Ascending aorta (tissue), 2 donors: ENCODE results near the gene NOS1AP. TPM values are rescaled to one million over a fixed set of nuclear protein-coding genes. Genes with fewer than 3 reads are reported as not detected.
A peak's percentile ranks its signal among the peaks of the same experiment; 100 is the strongest.

ENCODE experiments used
- DNase-seq, 2 donors: peaks; one replicate each; pipeline ENCODE4 v3.0.0-alpha.2; 2019; ENCODE audit warnings: low spot score in 2 of 2
- H3K27ac ChIP-seq, 2 donors: fragments of 200-600 bp; sonication (generic); one replicate each; pipeline ENCODE4 v1.5.1; 2016 to 2017; ENCODE audit warnings: mild to moderate bottlenecking in 1 of 2
- H3K27me3 ChIP-seq: fragments of 200-600 bp; sonication (generic); one replicate; pipeline ENCODE4 v1.5.1; 2017
- H3K36me3 ChIP-seq, 2 donors: fragments of 200-600 bp; sonication (generic); one replicate each; pipeline ENCODE4 v1.5.1; 2016
- H3K4me1 ChIP-seq, 2 donors: fragments of 200-600 bp; sonication (generic); one replicate each; pipeline ENCODE4 v1.5.1; 2016 to 2017; ENCODE audit warnings: mild to moderate bottlenecking in 1 of 2
- H3K4me3 ChIP-seq, 2 donors: fragments of 200-600 bp; sonication (generic); one replicate each; pipeline ENCODE4 v1.5.1; 2016 to 2017; ENCODE audit warnings: mild to moderate bottlenecking in 1 of 2
- H3K9me3 ChIP-seq, 2 donors: fragments of 200-600 bp; sonication (generic); one replicate each; pipeline ENCODE4 v1.5.1; 2016
- CTCF ChIP-seq, 3 experiments: fragments of 200-600 bp in 2 of 3; fragments of 450-650 bp in 1 of 3; sonication (generic) in 2 of 3; IDR thresholded peaks; one replicate each; pipeline ENCODE4 v1.5.1; 2016 to 2019; ENCODE audit warnings: antibody characterized with exemption in 3 of 3, mild to moderate bottlenecking in 1 of 3, moderate library complexity in 1 of 3
- intact Hi-C: fragments of 100-400 bp; cut with DNase I; formaldehyde crosslinking; loops from one replicate; pipeline ENCODE4 v1.15.1; 2023
- total RNA-seq: library from RNA; depleted of rRNA; stranded (reverse); fragments of >200 nt; gene quantifications from one replicate; pipeline ENCODE4 v1.1.0, GENCODE V29; 2016

The NOS1AP gene
- total RNA-seq, 1 donor from 2014 or later: 5.0 TPM

- Histone ChIP-seq H3K9me3 (no peaks in the 10 kb centered on the region), H3K27ac (no peak overlapping the region), H3K4me1 (no peaks in the 10 kb centered on the region), H3K27me3 (no peaks in the 10 kb centered on the region), H3K4me3 (no peak overlapping the region), H3K36me3 (no peaks in the 10 kb centered on the region)
- intact Hi-C loops: no loop called here
- DNase-seq: no peak
- TF ChIP-seq CTCF (IDR thresholded peaks at IDR 0.05): no peak
Measured at GRCh38 chr1:162030759-162031280, 38.7 kb upstream of the NOS1AP start.

GRCh38 chr1:162033428-162033827, 36.1 kb upstream of the NOS1AP start:
- peak overlapping the region; percentile 58 to 62 for H3K27ac ChIP-seq
- peak overlapping the region in 1 of 2 donors; percentile 11 for H3K4me3 ChIP-seq
- H3K4me1 ChIP-seq: peaks cover 0 to 3% of the 10 kb centered on the region in 2 donors
- H3K36me3 ChIP-seq: no peaks in the 10 kb centered on the region
- no peaks in the 10 kb centered on the region for H3K27me3 ChIP-seq
- intact Hi-C loops: no loop called here
- peak in 1 of 3 experiments; percentile 21 for TF ChIP-seq CTCF (IDR thresholded peaks at IDR 0.05)
- H3K9me3 ChIP-seq: no peaks in the 10 kb centered on the region
- DNase-seq: peak in 1 of 2 donors; percentile 82

GRCh38 chr1:162035241-162035640, 34.2 kb upstream of the NOS1AP start:
- H3K4me3 ChIP-seq: no peak overlapping the region
- peaks cover 0 to 3% of the 10 kb centered on the region in 2 donors for H3K4me1 ChIP-seq
- no peaks in the 10 kb centered on the region for H3K36me3 ChIP-seq
- no peaks in the 10 kb centered on the region for H3K27me3 ChIP-seq
- H3K9me3 ChIP-seq: no peaks in the 10 kb centered on the region
- intact Hi-C loops: no loop called here
- DNase-seq: no peak
- no peak overlapping the region for H3K27ac ChIP-seq
- no peak for TF ChIP-seq CTCF (IDR thresholded peaks at IDR 0.05)

GRCh38 chr1:162036163-162036562, 33.3 kb upstream of the NOS1AP start:
- Histone ChIP-seq H3K4me1 (peaks cover 0 to 3% of the 10 kb centered on the region in 2 donors), H3K4me3 (no peak overlapping the region), H3K27ac (no peak overlapping the region), H3K36me3 (no peaks in the 10 kb centered on the region), H3K27me3 (no peaks in the 10 kb centered on the region), H3K9me3 (no peaks in the 10 kb centered on the region)
- DNase-seq: no peak
- TF ChIP-seq CTCF (IDR thresholded peaks at IDR 0.05): no peak
- intact Hi-C loops: no loop called here

- no peak for TF ChIP-seq CTCF (IDR thresholded peaks at IDR 0.05)
- H3K9me3 ChIP-seq: no peaks in the 10 kb centered on the region
- H3K4me1 ChIP-seq: peaks cover 0 to 3% of the 10 kb centered on the region in 2 donors
- no peak overlapping the region for H3K27ac ChIP-seq
- H3K4me3 ChIP-seq: no peak overlapping the region
- no peaks in the 10 kb centered on the region for H3K27me3 ChIP-seq
- intact Hi-C loops: no loop called here
- no peaks in the 10 kb centered on the region for H3K36me3 ChIP-seq
- DNase-seq: no peak
Measured at GRCh38 chr1:162038624-162039023, 30.9 kb upstream of the NOS1AP start.

GRCh38 chr1:162040001-162040400, 29.5 kb upstream of the NOS1AP start:
- no peaks in the 10 kb centered on the region for H3K9me3 ChIP-seq
- no peak overlapping the region for H3K4me3 ChIP-seq
- no peaks in the 10 kb centered on the region for H3K27me3 ChIP-seq
- TF ChIP-seq CTCF (IDR thresholded peaks at IDR 0.05): no peak
- H3K27ac ChIP-seq: no peak overlapping the region
- no peak for DNase-seq
- no peaks in the 10 kb centered on the region for H3K36me3 ChIP-seq
- intact Hi-C loops: no loop called here
- peaks cover 0 to 3% of the 10 kb centered on the region in 2 donors for H3K4me1 ChIP-seq
